T47D (cell line): ENCODE data around the gene CBS.
"Not testable (repeated sequence)": the region's sequence is repeated elsewhere in the genome, so short reads cannot be mapped to it uniquely, and the experiment has no call there.

Experiments
- DNase-seq, 2 experiments: peaks; one replicate each; pipeline versions ENCODE4 v3.0.0 to v3.0.0-alpha.2; 2011 to 2012; ENCODE audit warnings: low read depth in 1 of 2, low spot score in 1 of 2
- in situ Hi-C: cut with HindIII; loops from 2 replicates; pipeline ENCODE4 v1.10.0; 2016; ENCODE audit warnings: low sequenced_read_pairs, low pct_unique_long_range_greater_than_20kb

CBS gene

GRCh38 chr21:43074401-43075169, 1.1 kb downstream of the CBS start:
- DNase-seq, in situ Hi-C loops: not testable (repeated sequence)

- in situ Hi-C loops, DNase-seq: not testable (repeated sequence)
Observed at GRCh38 chr21:43072742-43073141, 2.9 kb downstream of the CBS start.

DNA sequence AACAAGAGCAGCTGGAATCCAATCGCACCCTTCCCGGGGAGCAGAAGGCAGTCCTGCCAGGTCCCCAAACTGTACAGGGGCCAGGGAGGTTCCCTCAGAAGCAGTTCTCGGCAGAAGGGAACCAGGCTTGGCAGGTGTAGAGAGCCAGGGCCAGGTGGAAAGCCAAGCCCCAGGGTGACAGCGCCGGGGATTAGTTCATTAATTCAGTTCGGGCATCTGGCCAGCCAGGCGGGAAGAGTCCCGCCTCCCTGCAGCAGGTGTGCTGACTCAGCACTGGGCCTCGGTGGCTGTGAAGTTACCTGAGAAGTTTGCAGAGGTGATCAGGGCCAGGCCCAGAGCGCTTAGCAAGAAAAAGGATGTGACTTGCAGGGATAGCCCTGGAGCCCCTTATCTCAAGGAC, 6.0 kb downstream of the CBS start:
- DNase-seq, in situ Hi-C loops: not testable (repeated sequence)

DNA sequence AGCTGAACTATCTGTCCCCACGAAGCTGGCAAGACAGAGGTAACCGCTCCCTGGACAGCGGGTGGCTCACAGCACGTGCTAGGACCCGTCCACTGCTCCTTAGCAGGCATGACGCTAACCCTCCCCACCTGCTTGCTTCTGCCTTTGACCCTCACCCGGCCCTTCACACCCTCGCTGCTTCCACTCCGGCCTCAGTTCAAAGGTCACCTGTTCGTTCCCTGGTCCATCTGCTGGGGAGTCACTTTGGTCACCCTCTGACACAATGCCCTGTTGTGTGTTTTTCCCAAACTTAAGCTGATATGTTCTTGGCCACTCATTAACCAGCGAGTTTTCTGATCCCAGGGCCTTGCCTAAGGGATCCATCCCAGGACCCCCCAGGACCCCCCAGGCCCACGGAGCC, 7.6 kb downstream of the CBS start:
- DNase-seq, in situ Hi-C loops: not testable (repeated sequence)

DNA sequence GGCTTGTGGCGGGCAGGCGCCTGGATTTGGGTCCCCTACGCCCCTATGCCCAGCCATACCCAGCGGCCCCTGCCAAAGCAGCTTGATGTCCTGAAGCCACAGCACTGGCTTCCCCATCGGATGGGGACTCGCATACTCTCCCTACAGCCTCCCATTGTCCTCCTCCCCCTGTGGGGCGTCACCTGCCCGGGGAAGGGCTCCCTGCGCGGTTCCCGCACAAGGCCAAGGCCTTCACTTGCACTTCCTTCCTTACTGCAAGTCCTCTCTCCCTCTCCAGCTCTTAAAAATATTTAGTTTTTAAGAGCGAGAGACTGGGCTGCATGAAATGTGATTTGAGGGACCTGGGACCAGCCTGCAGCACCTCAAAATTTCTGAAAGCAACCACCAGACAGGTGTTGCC, 8.9 kb downstream of the CBS start:
- DNase-seq, in situ Hi-C loops: not testable (repeated sequence)

GRCh38 chr21:43065991-43066390, 9.6 kb downstream of the CBS start:
- DNase-seq, in situ Hi-C loops: not testable (repeated sequence)

- in situ Hi-C loops, DNase-seq: not testable (repeated sequence)
Observed at GRCh38 chr21:43064265-43064917, 11.2 kb downstream of the CBS start.

- DNase-seq, in situ Hi-C loops: not testable (repeated sequence)
Observed at GRCh38 chr21:43062955-43063664, 12.5 kb downstream of the CBS start.

DNA sequence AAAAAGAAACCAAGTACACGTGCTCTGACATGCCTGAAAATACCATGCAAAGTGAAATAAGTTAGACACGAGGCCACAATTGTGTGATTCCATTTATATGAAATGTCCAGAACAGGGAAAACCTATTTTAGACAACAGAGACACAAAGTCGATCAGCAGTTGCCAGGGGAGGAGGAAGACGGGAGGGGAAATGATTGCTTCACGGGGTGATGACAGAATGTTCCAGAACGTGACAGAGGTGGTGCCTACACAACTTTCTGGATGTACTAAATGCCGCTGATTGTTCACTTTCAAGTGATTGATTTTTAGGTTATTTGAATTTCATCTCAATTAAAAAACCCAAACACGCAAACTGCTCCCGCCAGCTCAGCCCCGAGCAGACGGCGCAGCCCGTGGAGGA, 22.5 kb downstream of the CBS start:
- in situ Hi-C loops: not testable (repeated sequence)

DNA sequence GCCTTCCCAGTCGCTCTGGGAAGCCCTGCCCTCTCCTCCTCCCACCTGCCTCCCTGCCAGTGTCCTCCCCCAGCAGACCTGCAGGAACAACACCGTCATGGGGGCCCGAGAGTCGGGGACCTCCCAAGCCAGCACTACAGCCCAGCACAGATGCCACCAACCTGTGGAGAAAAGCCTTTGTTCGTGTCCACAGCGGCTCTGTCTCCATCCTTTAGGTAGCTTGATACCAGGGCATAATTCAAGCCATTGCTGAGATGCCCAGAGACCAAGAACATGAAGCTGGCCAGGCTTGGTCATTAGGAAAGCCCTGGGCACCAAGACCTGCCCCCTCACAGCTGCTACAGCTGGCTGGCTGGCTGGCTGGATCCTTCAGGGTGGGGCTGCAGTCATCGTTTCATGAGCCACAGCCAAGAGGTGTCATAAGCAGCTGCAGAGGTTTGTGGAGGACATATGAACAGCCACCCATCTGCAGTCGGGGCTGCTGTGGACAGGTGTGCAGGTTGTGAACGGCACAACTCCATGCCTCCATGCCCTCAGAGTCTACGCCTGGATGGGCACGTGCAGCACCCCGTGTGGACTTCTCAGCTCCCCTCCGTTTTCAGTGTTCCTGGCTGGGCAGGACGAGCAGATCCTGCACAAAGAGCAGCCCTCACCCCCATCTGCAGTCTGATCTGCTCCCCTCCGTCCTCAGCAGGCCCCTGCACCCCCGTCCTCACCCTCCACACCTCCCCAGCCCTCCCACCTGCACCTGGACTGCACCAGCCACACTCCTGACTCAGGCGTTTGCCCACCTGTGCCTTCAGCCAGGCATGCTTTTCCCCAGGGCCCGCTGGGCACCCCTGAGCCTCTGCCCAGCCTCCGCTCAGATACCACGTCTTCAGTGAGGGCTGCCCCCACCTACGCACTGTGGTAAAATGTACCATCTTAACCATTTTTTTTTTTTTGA, 29.5 kb downstream of the CBS start:
- DNase-seq, in situ Hi-C loops: not testable (repeated sequence)

More for the DNA sequence above, 22.5 kb downstream of the CBS start:
- DNase-seq: not testable (repeated sequence)

DNA sequence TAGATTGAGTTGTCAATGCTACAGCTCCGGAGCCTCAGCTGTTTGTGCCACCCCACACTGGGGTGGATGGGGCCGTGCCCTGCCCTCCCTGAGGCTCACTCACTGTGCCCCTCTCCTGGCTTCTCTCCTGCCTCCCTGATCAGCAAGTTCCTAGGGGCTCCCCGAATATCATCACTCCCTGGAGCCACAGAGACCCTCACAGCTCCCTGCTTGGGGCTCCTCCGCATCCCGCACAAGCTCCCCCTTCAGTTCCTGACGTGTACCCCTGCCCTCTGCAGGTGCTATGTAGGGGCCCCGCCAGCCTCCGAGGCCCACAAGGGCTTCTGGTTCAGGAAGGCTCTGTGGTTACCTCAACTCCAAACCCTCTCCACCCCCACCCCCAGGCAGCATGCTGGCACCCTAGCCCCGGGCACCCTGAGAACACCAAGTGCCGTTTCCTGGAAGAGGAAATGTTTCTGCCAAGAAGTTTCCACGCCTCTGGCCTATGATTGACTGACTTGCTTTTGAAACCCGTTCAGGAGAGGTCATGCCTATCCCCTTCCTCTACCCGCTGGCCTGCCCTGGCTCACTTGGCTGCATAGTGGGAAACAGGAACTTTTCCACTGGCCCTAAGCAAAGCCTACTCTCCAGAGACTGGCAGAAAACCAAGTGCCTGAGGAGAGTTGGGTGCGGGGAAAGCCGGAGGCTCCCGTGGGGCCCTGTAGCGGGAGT, 30.3 kb downstream of the CBS start:
- in situ Hi-C loops, DNase-seq: not testable (repeated sequence)

DNA sequence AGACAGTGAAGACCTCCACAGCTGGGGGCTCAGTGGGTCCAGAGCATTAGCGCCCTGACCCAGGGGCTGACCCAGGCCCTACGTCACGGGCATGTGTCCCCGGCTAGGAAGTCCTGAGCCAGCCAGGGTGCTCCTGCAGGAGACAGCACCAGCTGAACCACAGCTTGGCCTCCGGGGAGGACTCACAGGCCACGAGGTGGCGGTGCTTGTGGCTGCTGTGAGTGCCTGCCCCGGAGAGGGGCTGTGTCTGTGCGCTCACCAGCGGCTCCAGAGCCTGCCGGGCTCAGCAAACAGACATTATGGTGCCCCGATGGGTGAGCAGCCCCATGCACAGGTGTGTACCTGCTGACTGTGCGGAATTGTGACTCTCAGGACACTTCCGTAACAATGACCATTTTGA, 31.1 kb downstream of the CBS start:
- DNase-seq, in situ Hi-C loops: not testable (repeated sequence)

DNA sequence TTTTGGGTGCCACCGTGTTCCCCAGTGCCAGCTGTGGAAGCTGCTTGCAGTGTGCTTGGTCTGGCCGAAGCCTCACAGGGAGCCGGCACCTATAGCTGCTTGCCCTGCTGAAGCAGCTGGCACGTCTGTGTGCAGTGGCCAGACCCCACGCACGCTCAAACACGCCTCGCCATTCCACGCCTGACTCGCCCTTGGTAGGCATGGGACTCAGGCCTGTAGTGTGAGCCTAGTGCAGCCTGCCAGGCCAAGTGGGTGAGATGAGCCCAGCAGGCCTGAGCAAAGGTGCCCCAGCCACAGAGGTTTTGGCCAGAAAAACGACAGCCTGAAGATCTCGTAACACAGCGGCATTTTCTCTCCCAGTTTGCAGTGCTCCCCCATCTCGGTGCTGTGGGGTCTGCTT, 32.3 kb downstream of the CBS start:
- DNase-seq, in situ Hi-C loops: not testable (repeated sequence)

DNA sequence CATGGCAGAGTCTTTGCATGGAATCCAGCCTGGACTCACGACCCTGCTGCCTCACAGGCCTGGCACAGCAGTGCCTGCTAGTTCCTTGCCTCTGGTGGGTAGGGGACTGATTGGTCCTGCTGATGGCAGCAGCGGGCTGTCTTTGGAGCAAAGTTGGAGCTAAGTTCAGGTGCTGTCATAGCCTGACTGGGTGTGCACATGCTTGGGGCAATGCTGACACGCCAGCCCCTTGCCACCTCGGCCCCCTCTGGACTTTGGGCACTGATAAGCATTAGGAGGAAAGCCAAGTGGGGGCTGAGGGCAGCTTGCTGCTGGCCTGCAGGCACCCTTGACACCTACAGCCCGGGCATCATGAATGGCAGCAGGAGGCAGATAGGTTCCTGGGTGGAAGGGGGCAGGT, 33.5 kb downstream of the CBS start:
- DNase-seq, in situ Hi-C loops: not testable (repeated sequence)

DNA sequence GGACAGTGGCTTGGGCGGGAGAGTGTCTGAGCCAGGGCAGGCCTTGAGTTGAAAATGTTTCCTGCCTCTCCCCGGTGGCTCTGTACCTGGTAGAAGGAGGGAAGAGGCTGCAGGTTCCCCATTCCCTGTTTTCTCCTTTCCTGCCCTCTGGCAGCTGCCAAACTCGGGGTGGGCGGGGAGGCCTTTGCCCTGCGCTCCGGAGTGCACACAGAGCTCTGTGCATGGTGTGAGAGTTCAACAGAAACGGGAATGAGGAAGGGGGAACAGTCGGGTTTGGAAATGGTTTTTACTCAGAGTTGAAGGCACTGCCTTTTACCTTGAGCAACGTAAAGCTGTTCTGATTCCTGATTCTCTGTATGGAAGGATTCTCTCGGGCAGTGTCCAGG, 37.0 kb downstream of the CBS start:
- in situ Hi-C loops, DNase-seq: not testable (repeated sequence)

GRCh38 chr21:43037918-43038658, 37.5 kb downstream of the CBS start:
- DNase-seq, in situ Hi-C loops: not testable (repeated sequence)
